GM19351 (cell line): Measurements from ENCODE around the gene CREM.
A peak's percentile ranks its signal among the peaks of the same experiment; 100 is the strongest.
"Not testable (repeated sequence)": the region's sequence is repeated elsewhere in the genome, so short reads cannot be mapped to it uniquely, and the experiment has no call there.

Experiments used
- ATAC-seq: cut with Tn5 transposase; IDR thresholded peaks from one replicate; pipeline ENCODE4 v1.9.1; 2021; ENCODE audit warnings: mild to moderate bottlenecking, moderate library complexity; ENCODE audit not compliant: unreplicated experiment

The CREM gene

GRCh38 chr10:35191523-35191922 lies 64.9 kb downstream of the CREM start:
- no peak for ATAC-seq

- ATAC-seq, result no peak
Observed at GRCh38 chr10:35192645-35193249, 66.1 kb downstream of the CREM start.

GRCh38 chr10:35194471-35194870 lies 67.8 kb downstream of the CREM start:
- no peak for ATAC-seq

GRCh38 chr10:35194906-35195305 lies 68.3 kb downstream of the CREM start:
- ATAC-seq, result no peak

- peak; percentile 92 for ATAC-seq
Observed at GRCh38 chr10:35195361-35196306, 69.0 kb downstream of the CREM start.

- no peak for ATAC-seq
Observed at GRCh38 chr10:35200487-35200886, 73.8 kb downstream of the CREM start.

GRCh38 chr10:35201234-35201633 lies 74.6 kb downstream of the CREM start:
- no peak for ATAC-seq

GRCh38 chr10:35202050-35202449 lies 75.4 kb downstream of the CREM start:
- no peak for ATAC-seq

- ATAC-seq, result no peak
Observed at GRCh38 chr10:35203745-35204144, 77.1 kb downstream of the CREM start.

- ATAC-seq, result no peak
Observed at GRCh38 chr10:35204650-35205319, 78.1 kb downstream of the CREM start.

- ATAC-seq, result no peak
Observed at GRCh38 chr10:35206274-35206673, 79.6 kb downstream of the CREM start.

- ATAC-seq, result peak; percentile 91
Observed at GRCh38 chr10:35208536-35208935, 81.9 kb downstream of the CREM start.

- ATAC-seq, result peak; percentile 23
Observed at GRCh38 chr10:35208949-35209613, 82.4 kb downstream of the CREM start.

- ATAC-seq, result no peak
Observed at GRCh38 chr10:35210961-35211360, 84.3 kb downstream of the CREM start.

GRCh38 chr10:35211390-35211789 lies 84.7 kb downstream of the CREM start:
- no peak for ATAC-seq

GRCh38 chr10:35212856-35213255 lies 86.2 kb downstream of the CREM start:
- ATAC-seq, result no peak

- ATAC-seq, result no peak
Observed at GRCh38 chr10:35213699-35214098, 87.1 kb downstream of the CREM start.

GRCh38 chr10:35214607-35215020 lies 88.0 kb downstream of the CREM start:
- no peak for ATAC-seq

- no peak for ATAC-seq
Observed at GRCh38 chr10:35215107-35215506, 88.5 kb downstream of the CREM start.

- ATAC-seq, result no peak
Observed at GRCh38 chr10:35216303-35216905, 89.8 kb downstream of the CREM start.

GRCh38 chr10:35216956-35217355 lies 90.3 kb downstream of the CREM start:
- ATAC-seq, result not testable (repeated sequence)
